CD4-positive, alpha-beta T cell (primary cell): ENCODE data around the gene BRF1. TPM values are rescaled to one million over a fixed set of nuclear protein-coding genes. Genes with fewer than 3 reads are reported as not detected.
"Not testable (repeated sequence)": the region's sequence is repeated elsewhere in the genome, so short reads cannot be mapped to it uniquely, and the experiment has no call there.

ENCODE experiments used
- ATAC-seq: fragments of 200-7000 bp; cut with Tn5 transposase; one replicate; pipeline ENCODE4 v1.10.0; 2022; ENCODE audit warnings: mild to moderate bottlenecking; ENCODE audit not compliant: poor library complexity
- CTCF ChIA-PET: fragments of 350-600 bp; sonication (Branson Sonifier 250); formaldehyde crosslinking; loops from one replicate; lab custom pipeline; 2021; ENCODE audit warnings: antibody characterized with exemption, inconsistent platforms; lab: Charles Lee
- POLR2A ChIA-PET: fragments of 350-600 bp; sonication (Branson Sonifier 250); formaldehyde crosslinking; loops from one replicate; lab custom pipeline; 2021; ENCODE audit warnings: antibody characterized with exemption, inconsistent platforms; lab: Charles Lee
- DNase-seq, 14 experiments: peaks; one replicate each; pipeline ENCODE4 v3.0.0-alpha.2; 2013 to 2020; ENCODE audit warnings: mixed read lengths in 2 of 14
- H3K27ac ChIP-seq, 2 donors: one replicate each; pipeline versions ENCODE4 v1.5.1 to v1.7.0; 2013; ENCODE audit warnings: low read length in 2 of 2, low read depth in 1 of 2, mild to moderate bottlenecking in 1 of 2
- H3K27me3 ChIP-seq, 2 experiments: 1 replicate in 1 of 2; 2 replicates in 1 of 2; pipeline versions ENCODE4 v1.6.1 to v1.7.0; 2013; ENCODE audit warnings: low read length in 2 of 2, control low read depth in 1 of 2, mild to moderate bottlenecking in 1 of 2, moderate library complexity in 1 of 2; ENCODE audit not compliant: insufficient read depth in 2 of 2, control insufficient read depth in 1 of 2
- H3K36me3 ChIP-seq: one replicate; pipeline ENCODE4 v1.6.1; 2013; ENCODE audit warnings: low read length, control low read depth; ENCODE audit not compliant: insufficient read depth
- H3K4me1 ChIP-seq: one replicate; pipeline ENCODE4 v1.6.1; 2013; ENCODE audit warnings: low read length, control low read depth; ENCODE audit not compliant: insufficient read depth
- H3K4me3 ChIP-seq: one replicate; pipeline ENCODE4 v1.5.1; 2013; ENCODE audit warnings: mild to moderate bottlenecking, low read length, moderate library complexity
- H3K9me3 ChIP-seq, 2 experiments: 1 replicate in 1 of 2; 2 replicates in 1 of 2; pipeline versions ENCODE4 v1.6.1 to v1.7.0; 2013; ENCODE audit warnings: low read length in 2 of 2, mild to moderate bottlenecking in 2 of 2, control low read depth in 1 of 2, moderate library complexity in 1 of 2; ENCODE audit not compliant: control insufficient read depth in 1 of 2, insufficient read depth in 1 of 2
- H3K27ac Mint-ChIP-seq: one replicate; pipeline ENCODE4 v1.8.0; 2020; ENCODE audit warnings: mixed read lengths
- H3K27me3 Mint-ChIP-seq: one replicate; pipeline ENCODE4 v1.8.0; 2021; ENCODE audit warnings: mixed read lengths
- H3K36me3 Mint-ChIP-seq: one replicate; pipeline ENCODE4 v1.8.0; 2021; ENCODE audit warnings: low read depth, mixed read lengths
- H3K4me1 Mint-ChIP-seq: one replicate; pipeline ENCODE4 v1.8.0; 2021; ENCODE audit warnings: low read depth, mixed read lengths
- H3K4me3 Mint-ChIP-seq: one replicate; pipeline ENCODE4 v1.8.0; 2020; ENCODE audit warnings: mild to moderate bottlenecking, mixed read lengths
- H3K9me3 Mint-ChIP-seq: one replicate; pipeline ENCODE4 v1.8.0; 2020; ENCODE audit warnings: mixed read lengths
- CTCF ChIP-seq: fragments of 200-600 bp; IDR thresholded peaks from one replicate; pipeline ENCODE4 v1.8.0; 2022; ENCODE audit warnings: antibody characterized with exemption, mild to moderate bottlenecking
- intact Hi-C, 2 experiments: fragments of 100-400 bp; cut with DNase I in 1 of 2; cut with micrococcal nuclease in 1 of 2; formaldehyde crosslinking; loops; one replicate each; pipeline versions ENCODE4 v1.15.1 to v1.9.0; 2023 to 2025; cut with DNase I, micrococcal nuclease
- total RNA-seq, 174 experiments: library from RNA in 2 of 174; stranded (reverse) in 2 of 174; gene quantifications; one replicate each; pipeline ENCODE4 v1.2.3 and lab custom pipeline; 2021 to 2026

BRF1 gene
- total RNA-seq, 2 experiments from 2014 or later: 77.4 to 77.7 TPM

GRCh38 chr14:105294142-105294597 is 6.6 kb downstream of the BRF1 start:
- TF ChIP-seq CTCF: no peak
- H3K36me3 ChIP-seq: peaks cover 2% of the 10 kb centered on the region
- H3K9me3 ChIP-seq: no peaks in the 10 kb centered on the region
- Mint-ChIP-seq H3K36me3 (peaks cover 4% of the 10 kb centered on the region), H3K9me3 (no peaks in the 10 kb centered on the region), H3K27me3 (no peaks in the 10 kb centered on the region), H3K4me1 (peaks cover 39% of the 10 kb centered on the region), H3K4me3 (peak overlapping the region; percentile 76), H3K27ac (peak overlapping the region; percentile 86)
- intact Hi-C loops: no loop called here
- DNase-seq (peak; percentile 49 to 81 (median 64)), ATAC-seq (peak; percentile 96)
- peak overlapping the region; percentile 32 for H3K4me3 ChIP-seq
- POLR2A ChIA-PET: interaction anchor here (0.7 to 2.1 kb wide), 2 partner anchors 20 to 46 kb away, joined by 3 to 13 read pairs; partner anchors contain the start of genes BTBD6 and PACS2
- peaks cover 56% of the 10 kb centered on the region for H3K4me1 ChIP-seq
- H3K27me3 ChIP-seq: no peaks in the 10 kb centered on the region
- CTCF ChIA-PET: interaction anchor here (1.3 kb wide), 1 partner anchor 13 kb away, joined by 4 read pairs; no protein-coding TSS in a partner anchor
- peak overlapping the region; percentile 16 to 34 for H3K27ac ChIP-seq

GRCh38 chr14:105292826-105293711 is 7.7 kb downstream of the BRF1 start:
- H3K4me1 Mint-ChIP-seq: peaks cover 34% of the 10 kb centered on the region
- H3K4me3 Mint-ChIP-seq: peak overlapping the region; percentile 77
- H3K9me3 ChIP-seq: no peaks in the 10 kb centered on the region
- ChIA-PET CTCF (interaction anchor here (1.5 kb wide), 1 partner anchor 203 kb away, joined by 3 read pairs; no protein-coding TSS in a partner anchor), POLR2A (interaction anchor here (0.7 to 3.2 kb wide), 8 partner anchors 8 to 196 kb away, joined by 3 to 38 read pairs (median 3); partner anchors contain the start of genes BRF1, BTBD6 and PACS2)
- H3K27me3 ChIP-seq: no peaks in the 10 kb centered on the region
- H3K36me3 ChIP-seq: peaks cover 2% of the 10 kb centered on the region
- TF ChIP-seq CTCF: no peak
- H3K27ac Mint-ChIP-seq: peak overlapping the region; percentile 86
- H3K36me3 Mint-ChIP-seq: peaks cover 4% of the 10 kb centered on the region
- peaks cover 49% of the 10 kb centered on the region for H3K4me1 ChIP-seq
- no peaks in the 10 kb centered on the region for H3K9me3 Mint-ChIP-seq
- intact Hi-C loops: no loop called here
- ATAC-seq: peak; percentile 14
- H3K27me3 Mint-ChIP-seq: no peaks in the 10 kb centered on the region
- H3K4me3 ChIP-seq: peak overlapping the region; percentile 32
- no peak overlapping the region for H3K27ac ChIP-seq
- DNase-seq: peak in 4 of 14 experiments; percentile 16 to 36 (median 32)

- Histone ChIP-seq H3K36me3 (peaks cover 11% of the 10 kb centered on the region), H3K4me3 (no peak overlapping the region), H3K27me3 (no peaks in the 10 kb centered on the region), H3K9me3 (no peaks in the 10 kb centered on the region), H3K27ac (no peak overlapping the region), H3K4me1 (peaks cover 49% of the 10 kb centered on the region)
- ChIA-PET CTCF (interaction anchor here (1.7 kb wide), 1 partner anchor 10 kb away, joined by 3 read pairs; the partner anchor contains the start of gene BRF1), POLR2A (interaction anchor here (3.2 kb wide), 1 partner anchor 10 kb away, joined by 38 read pairs; the partner anchor contains the start of gene BRF1)
- Mint-ChIP-seq H3K4me3 (no peak overlapping the region), H3K4me1 (peaks cover 33% of the 10 kb centered on the region), H3K27me3 (no peaks in the 10 kb centered on the region), H3K36me3 (peaks cover 5% of the 10 kb centered on the region), H3K27ac (peak overlapping the region; percentile 55), H3K9me3 (no peaks in the 10 kb centered on the region)
- ATAC-seq (no peak), DNase-seq (peak in 2 of 14 experiments; percentile 17 to 35)
- no peak for TF ChIP-seq CTCF
- intact Hi-C loops: no loop called here
Measured at GRCh38 chr14:105290621-105291346, 10.0 kb downstream of the BRF1 start.

GRCh38 chr14:105288936-105289335 is 11.9 kb downstream of the BRF1 start:
- DNase-seq, H3K9me3 Mint-ChIP-seq, POLR2A ChIA-PET, ATAC-seq, H3K27me3 ChIP-seq, H3K27ac ChIP-seq, intact Hi-C loops, H3K4me3 ChIP-seq, H3K4me3 Mint-ChIP-seq, H3K27me3 Mint-ChIP-seq, H3K9me3 ChIP-seq: not testable (repeated sequence)
- Mint-ChIP-seq H3K4me1 (peaks cover 40% of the 10 kb centered on the region), H3K27ac (peak overlapping the region; percentile 61), H3K36me3 (peaks cover 12% of the 10 kb centered on the region)
- CTCF ChIA-PET: interaction anchor here (0.7 kb wide), 1 partner anchor 111 kb away, joined by 4 read pairs; no protein-coding TSS in a partner anchor
- peaks cover 14% of the 10 kb centered on the region for H3K36me3 ChIP-seq
- peaks cover 38% of the 10 kb centered on the region for H3K4me1 ChIP-seq
